ENCODE results near the gene TOMM22. TPM values are rescaled to one million over a fixed set of nuclear protein-coding genes. Genes with fewer than 3 reads are reported as not detected.

Gene TOMM22
- total and polyA plus RNA-seq, 2 donors (not counting 3 experiments of a cell fraction or from before 2014, with no cell fraction given), result 62.3 to 98.8 TPM

DNA sequence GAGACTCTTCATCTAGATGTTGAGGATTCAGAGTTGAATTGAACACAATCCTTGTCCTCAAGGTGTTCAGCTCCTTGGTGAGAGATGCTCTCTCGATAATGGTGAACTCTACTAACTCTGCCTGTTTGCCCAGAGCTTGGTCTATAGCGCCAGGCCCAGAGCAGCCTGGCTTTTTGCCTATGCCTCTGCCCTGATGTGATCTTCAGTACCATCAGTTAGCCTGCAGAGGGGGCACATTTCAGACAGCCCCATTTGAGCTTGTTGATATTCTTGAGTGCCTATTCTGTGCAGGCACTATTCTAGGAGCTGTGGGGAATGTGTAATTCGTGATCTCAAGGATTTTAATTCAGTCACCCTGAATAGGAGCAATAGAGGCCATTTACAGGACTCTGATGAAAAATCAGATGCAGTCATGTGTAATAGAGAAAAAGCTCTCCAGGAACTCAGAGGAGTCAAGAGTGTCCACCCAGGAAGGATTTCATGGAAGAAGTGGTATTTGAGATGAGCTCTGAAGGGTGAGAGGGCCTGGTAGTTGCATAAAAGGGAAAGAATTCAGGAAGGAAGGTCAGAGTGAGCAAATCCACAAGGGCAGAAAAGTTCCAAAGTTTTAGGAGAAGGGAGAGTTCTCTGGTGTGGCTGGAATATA, 43.3 kb downstream of the TOMM22 start:
- BruUV-seq (replicated peaks), result no TSS peak
- Histone ChIP-seq H3K36me3 (ENCODE audit: control insufficient read depth in 2 of 2, extremely low read depth in 1 of 2, insufficient read depth in 2 of 2, low read length in 2 of 2) (peaks cover 13 to 53% of the 10 kb centered on the region in 2 experiments), H3K27me3 (ENCODE audit: control insufficient read depth in 2 of 2, insufficient read depth in 2 of 2, low read length in 2 of 2) (no peaks in the 10 kb centered on the region), H3K9me3 (replicated peaks; ENCODE audit: control insufficient read depth, insufficient read depth, low read length) (no peaks in the 10 kb centered on the region), H2AFZ (ENCODE audit: low read depth, low read length) (no peak overlapping the region), H4K20me1 (replicated peaks; ENCODE audit: control insufficient read depth, extremely low read depth, insufficient read depth, low read length) (no peaks in the 10 kb centered on the region), H3K4me1 (ENCODE audit: control insufficient read depth, extremely low read depth, insufficient read depth, low read length) (no peaks in the 10 kb centered on the region), H3K27ac (ENCODE audit: insufficient read depth, low read depth, low read length) (no peak overlapping the region), H3K9me1 (replicated peaks; ENCODE audit: control insufficient read depth, extremely low read depth, insufficient read depth, low read length) (no peaks in the 10 kb centered on the region), H3K79me2 (ENCODE audit: control insufficient read depth, insufficient read depth, low read length) (no peaks in the 10 kb centered on the region), H3K4me3 (replicated peaks in 1 of 3; ENCODE audit: insufficient read depth in 1 of 3, low read depth in 1 of 3, low read length in 3 of 3) (no peak overlapping the region), H3K9ac (replicated peaks; ENCODE audit: extremely low read depth, insufficient read depth, low read length) (no peak overlapping the region), H3K4me2 (ENCODE audit: insufficient read depth, low read length) (no peak overlapping the region)
- dilution Hi-C loops (cut with MboI; ENCODE audit: extremely low pct_ligation_motif_present, low sequenced_read_pairs), result no loop called here
- ChIA-PET CTCF (interaction anchor here (0.6 to 1.7 kb wide), 19 partner anchors 9 to 673 kb away, joined by 3 to 19 read pairs (median 6); partner anchors contain the start of genes GTPBP1 and TOMM22), POLR2A (no interaction called here)
- intact Hi-C loops (cut with micrococcal nuclease), result no loop called here
- FAIRE-seq (peak; percentile 81), DNase-seq (ENCODE audit: low read depth, low spot score) (peak; percentile 50)
- TF ChIP-seq, protein P1, sequence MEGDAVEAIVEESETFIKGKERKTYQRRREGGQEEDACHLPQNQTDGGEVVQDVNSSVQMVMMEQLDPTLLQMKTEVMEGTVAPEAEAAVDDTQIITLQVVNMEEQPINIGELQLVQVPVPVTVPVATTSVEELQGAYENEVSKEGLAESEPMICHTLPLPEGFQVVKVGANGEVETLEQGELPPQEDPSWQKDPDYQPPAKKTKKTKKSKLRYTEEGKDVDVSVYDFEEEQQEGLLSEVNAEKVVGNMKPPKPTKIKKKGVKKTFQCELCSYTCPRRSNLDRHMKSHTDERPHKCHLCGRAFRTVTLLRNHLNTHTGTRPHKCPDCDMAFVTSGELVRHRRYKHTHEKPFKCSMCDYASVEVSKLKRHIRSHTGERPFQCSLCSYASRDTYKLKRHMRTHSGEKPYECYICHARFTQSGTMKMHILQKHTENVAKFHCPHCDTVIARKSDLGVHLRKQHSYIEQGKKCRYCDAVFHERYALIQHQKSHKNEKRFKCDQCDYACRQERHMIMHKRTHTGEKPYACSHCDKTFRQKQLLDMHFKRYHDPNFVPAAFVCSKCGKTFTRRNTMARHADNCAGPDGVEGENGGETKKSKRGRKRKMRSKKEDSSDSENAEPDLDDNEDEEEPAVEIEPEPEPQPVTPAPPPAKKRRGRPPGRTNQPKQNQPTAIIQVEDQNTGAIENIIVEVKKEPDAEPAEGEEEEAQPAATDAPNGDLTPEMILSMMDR (IDR thresholded peaks at IDR 0.05; ENCODE audit: extremely low read depth in 1 of 2, insufficient read depth in 1 of 2, low read depth in 1 of 2, low read length in 2 of 2), result peak; percentile 61 to 65
- TF ChIP-seq POLR2A (IDR thresholded peaks at IDR 0.05; ENCODE audit: low read depth, low read length) (no peak), GATA2 (IDR thresholded peaks at IDR 0.05; ENCODE audit: insufficient read depth, insufficient read length, low read depth, low read length) (no peak), JUN (IDR thresholded peaks at IDR 0.05; ENCODE audit: borderline replicate concordance, insufficient read depth, insufficient read length, low read depth) (no peak)

All from endothelial cell of umbilical vein (primary cell).